Stimulated activated CD8-positive, alpha-beta memory T cell treated with anti-CD3 and anti-CD28 coated beads, Interleukin-2, amount 100 ng/mL, for 1 hour (primary cell): Measurements from ENCODE around the gene C1QL4.
A peak's percentile ranks its signal among the peaks of the same experiment; 100 is the strongest.
"Not testable (repeated sequence)": the region's sequence is repeated elsewhere in the genome, so short reads cannot be mapped to it uniquely, and the experiment has no call there.

ENCODE experiments used
- DNase-seq, 2 donors: peaks; one replicate each; pipeline ENCODE4 v3.0.0-alpha.2; 2020; ENCODE audit warnings: low read depth in 2 of 2

The C1QL4 gene

GRCh38 chr12:49333778-49334177, 3.2 kb downstream of the C1QL4 start:
- not testable (repeated sequence) for DNase-seq

- no peak for DNase-seq
Measured at GRCh38 chr12:49332891-49333371, 4.1 kb downstream of the C1QL4 start.

- DNase-seq: no peak
Measured at GRCh38 chr12:49332441-49332861, 4.5 kb downstream of the C1QL4 start.

GRCh38 chr12:49331380-49332222, 5.4 kb downstream of the C1QL4 start:
- DNase-seq: no peak

GRCh38 chr12:49330631-49331379, 6.2 kb downstream of the C1QL4 start:
- DNase-seq: no peak

GRCh38 chr12:49330032-49330619, 6.9 kb downstream of the C1QL4 start:
- no peak for DNase-seq

GRCh38 chr12:49328816-49329215, 8.2 kb downstream of the C1QL4 start:
- DNase-seq: no peak

GRCh38 chr12:49327887-49328286, 9.1 kb downstream of the C1QL4 start:
- no peak for DNase-seq

- no peak for DNase-seq
Measured at GRCh38 chr12:49327368-49327767, 9.6 kb downstream of the C1QL4 start.

- DNase-seq: no peak
Measured at GRCh38 chr12:49325606-49326005, 11.4 kb downstream of the C1QL4 start.

GRCh38 chr12:49323524-49324097, 13.4 kb downstream of the C1QL4 start:
- DNase-seq: no peak

GRCh38 chr12:49322708-49323523, 14.1 kb downstream of the C1QL4 start, which contains the start of gene TROAP:
TSS of gene TROAP (plus strand) at chr12:49323255. CDS start at chr12:49323609, 354 bp downstream.
- peak; percentile 88 to 94 for DNase-seq

GRCh38 chr12:49322367-49322707, 14.7 kb downstream of the C1QL4 start:
- DNase-seq: no peak

GRCh38 chr12:49320411-49321103, 16.4 kb downstream of the C1QL4 start:
- not testable (repeated sequence) for DNase-seq

- not testable (repeated sequence) for DNase-seq
Measured at GRCh38 chr12:49317118-49317517, 19.9 kb downstream of the C1QL4 start.

GRCh38 chr12:49314811-49315210, 22.2 kb downstream of the C1QL4 start:
- DNase-seq: no peak

GRCh38 chr12:49310451-49311000, 26.5 kb downstream of the C1QL4 start:
- not testable (repeated sequence) for DNase-seq

GRCh38 chr12:49309386-49309785, 27.6 kb downstream of the C1QL4 start:
- DNase-seq: no peak

GRCh38 chr12:49305762-49306510, 31.1 kb downstream of the C1QL4 start:
- DNase-seq: no peak
